ENCODE measurements around the gene UBE2E3. TPM values are rescaled to one million over a fixed set of nuclear protein-coding genes. Genes with fewer than 3 reads are reported as not detected.
"Not testable (repeated sequence)": the region's sequence is repeated elsewhere in the genome, so short reads cannot be mapped to it uniquely, and the experiment has no call there.

UBE2E3 gene
- total RNA-seq, 1 donor from 2014 or later, result 33.8 TPM

DNA sequence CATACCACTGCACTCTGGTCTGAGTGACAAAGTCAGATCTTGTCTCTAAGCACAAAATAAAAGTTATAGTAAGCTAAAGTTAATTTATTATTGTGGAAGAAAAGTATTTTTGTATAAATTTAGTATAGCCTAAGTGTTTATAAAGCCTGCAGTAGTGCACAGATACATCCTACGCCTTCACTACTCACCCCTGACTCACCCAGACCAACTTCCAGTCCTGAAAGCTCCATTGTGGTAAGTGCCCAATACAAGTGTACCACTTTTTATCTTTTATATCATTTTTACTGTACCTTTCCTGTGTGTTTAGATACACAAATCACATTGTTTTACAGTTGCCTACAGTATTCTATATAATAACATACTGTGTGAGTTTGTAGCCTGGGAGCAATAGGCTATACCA, 57.5 kb downstream of the UBE2E3 start:
- intact Hi-C loops (cut with DNase I), result no loop called here
- TF ChIP-seq, protein P1, sequence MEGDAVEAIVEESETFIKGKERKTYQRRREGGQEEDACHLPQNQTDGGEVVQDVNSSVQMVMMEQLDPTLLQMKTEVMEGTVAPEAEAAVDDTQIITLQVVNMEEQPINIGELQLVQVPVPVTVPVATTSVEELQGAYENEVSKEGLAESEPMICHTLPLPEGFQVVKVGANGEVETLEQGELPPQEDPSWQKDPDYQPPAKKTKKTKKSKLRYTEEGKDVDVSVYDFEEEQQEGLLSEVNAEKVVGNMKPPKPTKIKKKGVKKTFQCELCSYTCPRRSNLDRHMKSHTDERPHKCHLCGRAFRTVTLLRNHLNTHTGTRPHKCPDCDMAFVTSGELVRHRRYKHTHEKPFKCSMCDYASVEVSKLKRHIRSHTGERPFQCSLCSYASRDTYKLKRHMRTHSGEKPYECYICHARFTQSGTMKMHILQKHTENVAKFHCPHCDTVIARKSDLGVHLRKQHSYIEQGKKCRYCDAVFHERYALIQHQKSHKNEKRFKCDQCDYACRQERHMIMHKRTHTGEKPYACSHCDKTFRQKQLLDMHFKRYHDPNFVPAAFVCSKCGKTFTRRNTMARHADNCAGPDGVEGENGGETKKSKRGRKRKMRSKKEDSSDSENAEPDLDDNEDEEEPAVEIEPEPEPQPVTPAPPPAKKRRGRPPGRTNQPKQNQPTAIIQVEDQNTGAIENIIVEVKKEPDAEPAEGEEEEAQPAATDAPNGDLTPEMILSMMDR (IDR thresholded peaks at IDR 0.05), result no peak
- Histone ChIP-seq H3K4me1 (peaks cover 5% of the 10 kb centered on the region), H3K36me3 (no peaks in the 10 kb centered on the region), H3K27ac (no peak overlapping the region), H3K27me3 (no peaks in the 10 kb centered on the region), H3K9me3 (no peaks in the 10 kb centered on the region), H3K4me3 (no peak overlapping the region)
- DNase-seq, result no peak
- no peak for ATAC-seq

DNA sequence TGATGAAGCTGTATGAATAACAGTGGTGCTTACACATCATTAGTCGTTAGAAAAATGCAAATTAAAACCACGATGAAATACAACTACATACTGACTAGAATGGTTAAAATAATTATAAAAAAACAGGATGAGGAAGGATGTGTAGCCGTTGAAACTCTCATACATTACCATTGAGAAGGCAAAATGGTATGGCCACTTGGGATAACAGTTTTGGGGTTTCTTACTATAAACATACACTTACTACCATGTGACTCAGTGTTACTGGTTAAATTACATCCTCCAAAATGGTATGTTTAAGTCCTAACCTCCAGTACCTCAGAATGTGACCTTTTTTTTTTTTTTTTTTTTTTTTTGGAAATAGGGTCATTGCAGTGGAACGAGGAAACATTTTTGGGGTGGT, 58.4 kb downstream of the UBE2E3 start:
- Histone ChIP-seq H3K27ac (no peak overlapping the region), H3K9me3 (no peaks in the 10 kb centered on the region), H3K4me1 (peaks cover 5% of the 10 kb centered on the region), H3K36me3 (no peaks in the 10 kb centered on the region), H3K4me3 (no peak overlapping the region), H3K27me3 (no peaks in the 10 kb centered on the region)
- intact Hi-C loops (cut with DNase I), result no loop called here
- DNase-seq, result no peak
- ATAC-seq, result no peak
- TF ChIP-seq, protein P1 (IDR thresholded peaks at IDR 0.05), result no peak

DNA sequence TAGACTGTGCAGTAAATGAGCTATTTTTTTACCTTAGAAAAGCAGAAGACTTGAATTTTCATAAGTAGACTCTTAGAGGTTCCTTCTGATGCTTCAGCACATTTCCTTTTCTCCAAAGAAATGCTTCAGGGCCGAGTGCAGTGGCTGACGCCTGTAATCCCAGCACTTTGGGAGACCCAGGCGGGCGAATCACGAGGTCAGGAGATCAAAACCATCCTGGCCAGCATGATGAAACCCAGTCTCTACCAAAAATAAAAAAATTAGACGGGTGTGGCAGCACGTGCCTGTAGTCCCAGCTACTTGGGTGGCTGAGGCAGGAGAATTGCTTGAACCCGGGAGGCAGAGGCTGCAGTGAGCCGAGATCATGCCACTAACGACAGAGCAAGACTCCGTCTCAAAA, 60.4 kb downstream of the UBE2E3 start:
- H3K9me3 ChIP-seq; intact Hi-C loops (cut with DNase I); H3K36me3 ChIP-seq; H3K4me3 ChIP-seq; H3K27ac ChIP-seq; H3K4me1 ChIP-seq; H3K27me3 ChIP-seq; ATAC-seq; DNase-seq: not testable (repeated sequence)

DNA sequence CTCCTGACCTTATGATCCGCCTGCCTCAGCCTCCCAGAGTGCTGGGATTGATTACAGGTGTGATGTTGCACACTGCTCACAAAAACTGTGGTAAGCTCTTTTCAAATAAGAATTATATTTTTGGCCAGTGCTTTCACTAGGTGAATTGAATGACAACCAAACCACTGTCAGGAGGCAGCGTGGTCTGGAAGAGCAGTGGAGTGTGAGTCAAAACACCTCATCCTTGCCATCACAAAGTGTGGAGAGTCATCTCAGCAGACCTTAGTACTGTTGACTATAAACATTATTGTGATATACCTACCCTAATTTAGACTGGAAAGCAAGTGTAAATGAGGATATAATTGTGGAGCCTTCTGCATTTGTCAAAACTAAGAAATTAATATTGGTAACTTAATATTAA, 61.3 kb downstream of the UBE2E3 start:
- TF ChIP-seq, protein P1 (IDR thresholded peaks at IDR 0.05), result no peak
- ATAC-seq, result no peak
- intact Hi-C loops (cut with DNase I), result no loop called here
- Histone ChIP-seq H3K27ac (no peak overlapping the region), H3K36me3 (no peaks in the 10 kb centered on the region), H3K4me3 (no peak overlapping the region), H3K4me1 (peaks cover 3% of the 10 kb centered on the region), H3K27me3 (no peaks in the 10 kb centered on the region), H3K9me3 (no peaks in the 10 kb centered on the region)
- no peak for DNase-seq

DNA sequence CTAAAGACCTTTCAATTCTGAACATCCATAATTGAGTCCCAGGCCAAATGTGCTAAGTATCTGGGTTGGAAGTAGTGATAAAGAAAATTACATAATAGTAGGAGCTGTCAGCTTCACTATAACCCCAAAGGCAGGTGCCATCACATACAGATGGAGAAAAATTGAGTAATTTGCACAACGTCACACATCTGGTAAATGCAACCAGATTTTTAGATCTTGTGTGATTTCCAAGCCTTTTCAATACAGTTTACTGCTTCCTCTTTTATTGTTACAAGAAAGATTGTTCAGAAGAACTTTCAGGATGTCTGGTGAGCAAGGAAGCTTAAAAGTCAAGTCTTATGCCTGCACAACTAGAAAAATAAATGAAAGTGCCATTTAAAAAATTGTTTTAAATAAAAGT, 62.3 kb downstream of the UBE2E3 start:
- Histone ChIP-seq H3K27ac (no peak overlapping the region), H3K9me3 (no peaks in the 10 kb centered on the region), H3K4me3 (no peak overlapping the region), H3K4me1 (no peaks in the 10 kb centered on the region), H3K36me3 (no peaks in the 10 kb centered on the region), H3K27me3 (no peaks in the 10 kb centered on the region)
- DNase-seq (no peak), ATAC-seq (no peak)
- TF ChIP-seq, protein P1 (IDR thresholded peaks at IDR 0.05), result no peak
- intact Hi-C loops (cut with DNase I), result no loop called here

DNA sequence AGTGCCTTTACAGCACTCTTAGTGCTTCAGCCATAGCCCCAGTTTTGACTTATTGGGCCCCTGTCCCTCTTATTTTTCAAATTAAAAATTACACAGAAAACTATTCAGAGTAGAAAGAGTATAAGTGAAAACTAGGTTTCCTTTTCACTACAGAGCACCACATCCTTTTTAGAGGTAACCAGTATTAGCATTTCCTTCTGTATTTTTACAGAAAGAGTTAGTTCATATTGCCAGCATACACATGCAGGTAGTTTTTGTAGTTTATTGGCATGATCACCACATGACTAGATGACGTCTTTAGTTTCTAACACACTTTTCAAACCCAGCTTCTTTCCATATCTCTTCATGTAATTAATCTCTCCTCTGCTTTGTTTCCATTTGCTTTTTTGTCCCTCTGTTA, 66.4 kb downstream of the UBE2E3 start:
- H3K36me3 ChIP-seq, result no peaks in the 10 kb centered on the region
- no peaks in the 10 kb centered on the region for H3K9me3 ChIP-seq
- intact Hi-C loops (cut with DNase I), result no loop called here
- no peak overlapping the region for H3K27ac ChIP-seq
- TF ChIP-seq, protein P1 (IDR thresholded peaks at IDR 0.05), result no peak
- no peaks in the 10 kb centered on the region for H3K4me1 ChIP-seq
- no peak for ATAC-seq
- no peak overlapping the region for H3K4me3 ChIP-seq
- DNase-seq, result no peak
- H3K27me3 ChIP-seq, result no peaks in the 10 kb centered on the region
